HG03378 (cell line): ENCODE measurements around the gene HSBP1L1.
A peak's percentile ranks its signal among the peaks of the same experiment; 100 is the strongest.
"Not testable (repeated sequence)": the region's sequence is repeated elsewhere in the genome, so short reads cannot be mapped to it uniquely, and the experiment has no call there.

Experiments used
- ATAC-seq: cut with Tn5 transposase; IDR thresholded peaks from one replicate; pipeline ENCODE4 v1.9.1; 2021; ENCODE audit warnings: mild to moderate bottlenecking, moderate library complexity; ENCODE audit not compliant: unreplicated experiment

The HSBP1L1 gene

DNA sequence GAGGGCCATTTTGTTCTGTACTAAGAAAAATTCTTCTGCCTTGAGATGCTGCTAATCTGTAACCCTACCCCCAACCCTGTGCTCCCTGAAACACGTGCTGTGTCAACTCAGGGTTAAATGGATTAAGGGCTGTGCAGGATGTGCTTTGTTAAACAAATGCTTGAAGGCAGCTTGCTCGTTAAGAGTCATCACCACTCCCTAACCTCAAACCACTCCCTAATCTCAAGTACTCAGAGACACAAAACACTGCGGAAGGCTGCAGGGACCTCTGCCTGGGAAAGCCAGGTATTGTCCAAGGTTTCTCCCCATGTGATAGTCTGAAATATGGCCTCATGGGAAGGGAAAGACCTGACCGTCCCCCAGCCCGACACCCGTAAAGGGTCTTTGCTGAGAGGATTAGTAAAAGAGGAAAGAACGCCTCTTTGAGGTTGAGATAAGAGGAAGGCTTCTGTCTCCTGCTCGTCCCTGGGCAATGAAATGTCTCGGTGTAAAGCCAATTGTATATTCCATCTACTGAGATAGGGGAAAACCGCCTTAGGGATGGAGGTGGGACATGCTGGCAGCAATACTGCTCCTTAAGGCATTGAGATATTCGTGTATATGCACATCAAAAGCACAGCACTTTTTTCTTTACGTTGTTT lies 4.2 kb upstream of the HSBP1L1 start:
- ATAC-seq: not testable (repeated sequence)

DNA sequence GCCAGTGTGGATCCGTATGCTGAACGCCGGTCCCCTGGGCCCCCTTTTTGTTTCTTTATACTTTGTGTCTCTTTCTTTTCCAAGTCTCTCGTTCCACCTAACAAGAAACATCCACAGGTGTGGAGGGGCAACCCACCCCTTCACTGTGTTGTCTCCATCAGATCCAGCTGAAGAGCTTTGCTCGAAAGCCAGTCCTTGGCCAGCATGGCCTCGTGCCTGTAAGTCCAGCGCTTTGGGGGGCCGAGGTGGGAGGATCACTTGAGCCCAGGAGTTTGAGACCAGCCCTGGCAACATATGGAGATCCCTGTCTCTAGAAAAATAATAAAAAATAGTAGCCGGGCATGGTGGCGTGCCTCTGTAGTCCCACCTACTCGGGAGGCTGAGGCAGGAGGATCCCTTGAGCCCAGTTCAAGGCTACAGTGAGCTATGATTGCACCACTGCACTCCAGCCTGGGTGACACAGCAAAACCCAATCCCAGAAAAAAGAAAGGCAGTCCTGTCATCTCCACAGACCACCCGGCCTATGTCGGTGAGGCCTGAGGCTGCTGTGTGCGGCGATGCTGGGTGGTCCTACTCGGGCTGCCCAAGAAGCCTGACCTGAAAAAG lies 3.4 kb upstream of the HSBP1L1 start:
- ATAC-seq: no peak

DNA sequence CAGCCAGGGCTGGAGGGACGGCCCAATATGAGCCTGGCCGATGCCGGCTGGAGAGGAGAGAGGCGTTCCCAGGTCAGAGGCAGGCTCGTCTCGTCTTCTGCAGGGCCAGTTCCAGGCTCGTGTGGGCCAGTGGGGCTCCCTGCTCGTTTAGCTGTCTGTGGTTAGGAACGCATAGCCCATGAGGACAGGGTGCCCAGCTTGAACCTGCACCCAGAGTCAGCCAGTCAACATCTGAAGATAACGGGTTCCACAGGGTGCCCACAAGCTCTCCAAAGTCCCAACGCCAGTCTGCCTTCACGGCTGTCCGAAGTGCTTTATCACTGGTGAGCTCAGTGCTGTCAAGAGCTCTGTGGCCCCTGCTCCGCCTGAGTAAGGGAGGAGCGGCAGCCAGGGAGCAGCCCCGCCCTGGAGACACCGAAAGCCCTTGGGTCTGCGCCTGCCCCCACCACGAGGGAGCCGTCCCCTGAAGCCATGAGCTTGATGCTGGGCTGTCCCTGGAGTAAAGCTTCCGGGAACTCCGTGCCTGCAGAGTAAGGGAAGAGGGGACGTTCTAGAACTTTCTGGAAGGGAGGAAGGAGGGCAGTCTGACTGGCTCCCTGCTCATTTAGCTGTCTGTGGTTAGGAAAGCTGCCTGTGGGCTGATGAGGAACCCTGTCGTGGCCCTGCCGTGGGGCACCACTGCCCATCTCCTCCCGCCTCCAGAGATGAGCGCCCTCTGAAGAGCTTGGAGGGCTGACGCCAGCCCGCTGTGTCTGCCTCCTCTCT lies 2.7 kb upstream of the HSBP1L1 start:
- no peak for ATAC-seq

DNA sequence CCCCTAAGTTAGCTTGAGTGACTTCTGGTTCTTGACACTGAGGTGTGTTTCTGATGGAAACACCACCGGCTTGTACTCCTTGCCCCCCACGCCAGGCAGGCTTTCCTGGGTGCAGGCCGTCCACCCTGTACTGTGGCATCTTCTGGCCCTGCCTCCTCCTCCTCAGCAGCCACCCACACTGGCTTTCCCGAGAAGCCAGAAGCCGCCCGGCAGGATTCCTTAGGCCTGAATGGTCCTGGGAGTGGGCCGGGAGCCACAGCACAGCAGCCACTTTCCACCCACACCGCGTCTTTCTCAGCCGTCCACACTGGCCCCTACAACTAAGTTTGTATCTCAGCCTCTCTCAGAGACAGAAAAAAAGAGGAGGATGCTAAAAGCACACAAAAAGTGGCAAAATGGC lies 2.1 kb upstream of the HSBP1L1 start:
- ATAC-seq: no peak

DNA sequence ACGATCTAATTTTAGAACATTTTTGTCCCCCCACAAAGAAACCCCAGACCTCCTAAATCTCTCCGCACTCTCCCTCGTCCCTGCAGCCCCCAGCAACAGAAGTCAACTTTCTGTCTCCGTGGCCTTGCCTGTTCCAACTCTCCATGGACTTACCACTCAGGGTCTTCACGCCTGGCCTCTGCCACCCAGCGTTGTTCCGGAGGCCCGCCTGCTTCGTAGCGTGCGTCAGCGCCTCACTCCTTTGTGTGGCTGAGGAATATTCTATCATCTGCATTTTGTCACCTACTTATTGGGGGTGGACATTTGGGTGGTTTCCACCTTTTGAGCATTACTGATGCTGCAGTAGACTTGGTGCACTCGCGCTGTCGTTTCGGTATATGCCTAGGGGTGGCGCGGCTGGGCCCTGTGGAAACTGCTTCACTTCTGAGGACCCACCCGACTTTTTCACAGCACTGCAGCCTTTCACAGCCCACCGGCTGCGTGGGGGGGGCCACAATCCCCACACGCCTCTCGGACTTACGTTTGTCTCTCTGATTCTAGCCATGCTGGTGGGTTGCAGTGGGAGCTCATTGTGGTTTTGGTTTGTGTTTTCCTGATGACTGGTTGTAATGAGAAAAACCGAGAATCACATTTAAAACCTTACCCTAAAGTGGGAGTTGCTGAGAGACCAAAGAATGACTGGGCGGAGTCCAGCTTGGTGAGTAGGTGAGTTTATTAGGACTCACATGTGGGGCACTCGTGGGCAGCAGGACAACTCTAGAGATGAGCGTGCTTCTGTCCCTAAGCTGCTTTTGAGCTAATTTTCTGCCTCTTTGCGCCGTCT lies 1.4 kb upstream of the HSBP1L1 start:
- ATAC-seq: peak; percentile 61

DNA sequence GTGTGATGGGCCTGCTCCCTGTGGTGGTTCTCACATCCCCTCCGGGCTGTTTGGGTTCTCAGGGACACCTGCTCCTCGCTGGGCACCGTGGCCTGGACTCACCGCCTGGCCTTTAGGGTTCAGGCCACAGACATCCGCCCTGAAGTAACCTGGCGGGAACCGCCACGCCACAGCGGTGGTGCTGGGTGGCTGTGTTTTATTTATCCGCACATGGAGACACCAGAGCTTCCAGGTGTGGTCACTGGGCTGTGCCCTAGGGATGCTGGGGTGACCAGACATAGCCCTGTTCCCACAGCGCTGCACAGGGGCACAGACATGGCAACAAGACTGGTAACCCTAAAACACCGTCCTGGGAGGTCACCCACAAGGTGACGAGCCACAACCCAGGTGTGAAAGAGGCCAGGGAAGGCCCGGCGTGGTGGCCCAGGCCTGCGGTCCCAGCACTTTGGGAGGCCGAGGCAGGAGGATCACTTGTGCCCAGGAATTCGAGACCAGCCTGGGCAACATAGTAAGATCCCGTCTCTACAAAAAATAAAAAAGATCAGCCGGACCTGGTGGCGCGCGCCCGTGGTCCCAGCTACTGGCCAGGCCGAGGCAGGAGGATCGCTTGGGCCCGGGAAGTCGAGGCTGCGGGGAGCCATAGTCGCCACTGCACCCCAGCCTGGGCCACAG lies 649 bp upstream of the HSBP1L1 start:
- ATAC-seq: no peak

DNA sequence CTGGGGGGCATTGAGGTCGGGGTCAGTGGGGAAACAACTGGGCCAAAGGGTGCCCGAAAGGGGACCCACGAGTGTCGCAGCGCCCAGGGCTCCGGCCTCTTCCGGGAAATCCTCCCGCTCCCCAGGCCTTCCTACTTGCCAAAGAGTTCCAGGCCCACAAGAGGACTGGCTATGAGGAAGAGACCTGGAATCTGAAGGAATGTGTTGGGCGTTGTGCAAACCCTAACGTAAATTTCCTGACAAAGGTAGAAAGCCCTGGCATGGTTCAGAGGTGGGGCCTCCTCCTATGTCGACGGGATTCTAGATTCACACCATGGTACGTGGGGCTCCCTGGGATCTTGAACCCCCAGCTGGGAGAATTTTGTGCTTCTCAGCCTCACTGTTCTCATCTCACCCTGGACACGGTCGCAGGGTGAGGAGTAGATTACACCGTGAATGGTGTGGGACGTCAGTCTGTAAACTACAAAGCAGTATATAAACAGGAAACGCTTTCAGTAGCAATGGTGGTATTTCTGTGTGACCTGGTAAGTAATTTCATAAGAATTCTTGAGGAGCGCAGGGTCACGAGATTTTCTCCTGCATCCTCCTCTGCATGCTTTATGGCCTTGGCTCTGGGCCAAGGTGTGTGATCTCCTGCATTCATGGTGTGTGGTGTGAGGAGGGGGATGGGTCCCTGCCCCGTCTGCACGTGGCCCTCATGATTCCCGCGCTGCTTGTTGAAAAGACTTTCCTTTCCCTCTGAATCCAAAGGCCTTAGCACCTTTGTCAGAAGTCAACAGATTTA lies 868 bp downstream of the HSBP1L1 start:
- no peak for ATAC-seq

DNA sequence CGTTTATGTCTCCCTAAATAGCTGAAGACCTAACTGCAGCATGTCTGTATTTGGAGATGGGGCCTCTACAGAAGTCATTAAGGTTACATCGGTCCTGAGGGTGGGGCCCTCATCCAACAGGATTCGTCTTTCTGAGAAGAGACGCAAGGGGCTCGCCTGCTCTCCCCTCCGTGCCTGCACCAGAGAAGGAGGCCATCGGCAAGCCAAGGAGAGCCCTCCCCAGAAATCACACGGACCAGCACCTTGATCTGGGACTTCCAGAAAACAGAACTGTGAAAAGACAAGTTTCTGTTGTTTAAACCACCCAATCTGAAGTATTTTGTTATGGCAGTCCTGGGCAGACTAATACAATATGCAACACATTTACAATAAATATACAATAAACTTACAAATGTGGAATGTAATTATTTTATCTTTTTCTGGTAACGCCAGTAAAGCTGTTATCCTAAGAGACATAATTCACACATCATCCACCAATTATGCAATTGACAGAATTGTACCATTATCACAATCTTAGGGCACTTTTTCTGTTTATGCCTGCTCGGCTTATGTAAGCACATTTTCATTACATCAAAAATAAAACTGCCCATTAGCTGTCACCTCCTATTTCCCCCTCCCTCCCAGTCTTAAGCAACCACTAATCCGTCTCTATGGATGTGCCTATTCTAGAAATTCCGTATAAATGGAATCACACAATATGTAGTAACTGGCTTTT lies 6.1 kb downstream of the HSBP1L1 start:
- ATAC-seq: no peak

DNA sequence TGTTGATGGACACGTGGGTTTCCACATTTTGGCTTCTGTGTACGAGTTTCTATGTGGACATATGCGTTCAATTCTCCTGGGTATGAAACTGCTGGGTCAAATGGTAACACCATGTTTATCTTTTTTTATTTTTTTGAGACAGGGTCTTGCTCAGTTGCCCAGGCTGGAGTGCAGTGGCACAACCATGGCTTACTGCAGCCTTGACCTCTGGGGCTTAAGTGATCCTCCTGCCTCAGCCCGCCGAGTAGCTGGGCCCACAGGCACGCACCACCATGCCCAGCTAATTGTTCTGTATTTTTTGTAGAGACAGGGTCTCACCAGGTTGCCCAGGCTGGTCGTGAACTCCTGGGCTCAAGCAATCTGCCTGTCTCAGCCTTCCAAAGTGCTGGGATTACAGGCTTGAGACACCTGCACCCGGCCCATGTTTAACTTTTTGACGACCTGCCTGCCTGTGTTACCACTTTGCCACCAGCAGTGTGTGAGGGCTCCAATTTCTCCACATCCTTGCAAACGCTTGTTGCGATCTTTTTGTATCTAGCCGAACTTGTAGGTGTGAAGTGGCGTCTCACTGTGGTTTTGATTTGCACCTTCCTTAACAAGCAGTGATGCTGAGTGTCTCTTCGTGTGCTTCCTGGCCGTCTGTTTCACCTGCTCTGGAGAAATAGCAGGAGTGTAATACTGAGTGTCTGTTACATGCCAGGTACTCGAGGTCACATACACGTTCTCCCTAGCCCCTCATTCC lies 6.9 kb downstream of the HSBP1L1 start:
- no peak for ATAC-seq

DNA sequence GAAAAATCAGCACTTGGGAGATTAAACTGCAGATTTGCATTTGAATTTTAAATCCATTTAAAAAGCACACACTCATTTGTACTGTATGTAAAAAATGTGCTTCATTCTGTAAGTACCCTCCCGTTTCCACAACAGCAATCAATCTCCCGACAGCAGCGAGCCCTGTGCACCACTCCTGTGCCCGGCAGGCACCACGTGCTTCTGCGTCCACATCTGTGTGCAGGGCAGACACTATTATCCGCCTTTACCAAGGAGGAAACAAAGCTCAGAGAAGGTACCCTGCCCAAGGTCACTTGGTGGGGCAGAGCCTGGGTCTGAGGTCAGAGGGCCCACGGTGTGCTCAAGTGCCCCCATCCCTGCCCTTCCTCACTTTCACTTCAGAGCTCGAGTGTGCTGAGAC lies 7.5 kb downstream of the HSBP1L1 start:
- ATAC-seq: no peak

DNA sequence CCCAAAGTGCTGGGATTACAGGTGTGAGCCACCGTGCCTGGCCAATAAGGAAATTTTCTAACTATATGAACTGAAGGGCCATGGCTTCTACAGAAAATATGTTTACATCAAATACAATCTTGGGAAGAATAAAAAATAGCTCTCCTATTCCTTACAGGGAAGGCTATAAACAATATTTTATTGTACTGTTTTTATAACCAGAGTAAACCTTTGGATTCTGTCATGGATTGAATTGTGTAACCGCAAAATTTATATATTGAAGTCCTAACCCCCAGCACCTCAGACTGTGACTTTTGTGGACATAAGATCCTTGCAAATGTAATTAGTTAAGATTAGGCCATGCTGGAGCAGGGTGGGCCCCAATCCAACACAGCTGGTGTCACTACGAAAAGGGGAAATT lies 8.3 kb downstream of the HSBP1L1 start:
- ATAC-seq: no peak

DNA sequence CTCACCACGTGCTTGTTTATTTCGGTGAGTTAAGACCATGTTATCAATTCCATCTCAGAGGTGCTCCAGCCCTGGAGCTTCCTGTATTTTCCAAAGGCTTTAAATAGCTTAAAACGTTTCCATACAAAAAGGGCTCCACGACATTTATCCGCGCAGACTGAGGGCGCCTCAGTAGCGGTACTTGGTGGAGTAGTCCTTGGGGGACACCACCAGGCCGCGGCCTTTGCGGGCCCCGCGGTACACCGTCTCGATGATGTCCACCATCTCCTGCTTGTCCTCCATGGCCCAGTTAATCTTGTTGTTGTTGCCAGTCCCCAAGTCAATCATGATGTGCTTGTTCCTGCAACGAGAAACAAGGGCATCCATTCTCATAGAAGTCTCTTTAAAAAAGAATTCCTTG lies 9.1 kb downstream of the HSBP1L1 start:
- ATAC-seq: no peak

DNA sequence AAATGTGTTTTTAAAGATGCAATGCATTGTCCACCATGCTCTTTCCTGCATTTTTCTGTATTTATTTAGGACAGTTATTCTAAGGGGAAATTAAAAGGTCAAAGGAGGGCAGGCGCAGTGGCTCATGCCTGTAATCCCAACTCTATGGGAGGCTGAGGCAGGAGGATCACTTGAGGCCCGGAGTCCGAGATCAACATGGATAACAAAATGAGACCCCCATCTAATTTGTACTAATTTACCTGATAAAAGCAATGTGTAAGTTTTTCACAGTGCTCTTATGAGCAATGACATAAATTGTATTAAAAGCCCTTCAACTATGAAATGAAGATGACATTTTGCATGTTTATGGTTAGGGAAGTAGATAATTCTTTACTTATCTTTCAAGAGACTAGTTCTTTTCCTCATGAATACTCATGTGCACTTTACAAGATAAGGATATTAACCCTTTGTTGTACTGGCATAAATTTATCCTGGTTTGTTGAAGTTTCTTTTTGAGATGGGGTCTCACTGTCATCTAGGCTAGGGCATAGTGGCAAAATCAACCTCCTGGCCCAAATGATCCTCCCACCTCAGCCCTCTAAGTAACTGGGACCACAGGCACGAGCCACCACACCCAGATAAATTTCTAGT lies 9.7 kb downstream of the HSBP1L1 start:
- no peak for ATAC-seq

DNA sequence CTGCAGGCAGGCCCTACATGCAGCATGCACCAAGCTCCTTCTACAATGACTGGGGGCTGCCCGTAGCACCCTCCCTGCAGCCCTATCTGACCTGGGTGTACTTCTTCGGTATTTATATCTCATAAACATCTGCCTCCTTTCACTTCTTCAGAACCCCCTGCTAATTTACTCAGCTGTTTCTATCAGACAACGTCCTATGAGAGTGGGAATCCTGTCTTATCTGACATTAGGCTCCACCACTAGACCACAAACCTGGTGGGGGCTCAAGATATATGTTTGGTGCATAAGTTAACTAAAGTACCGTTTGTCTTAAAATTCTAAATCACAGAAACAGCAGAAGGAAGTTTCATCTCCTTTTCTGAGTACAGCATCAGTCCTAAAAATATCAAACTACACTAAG lies 10.6 kb downstream of the HSBP1L1 start:
- ATAC-seq: no peak

DNA sequence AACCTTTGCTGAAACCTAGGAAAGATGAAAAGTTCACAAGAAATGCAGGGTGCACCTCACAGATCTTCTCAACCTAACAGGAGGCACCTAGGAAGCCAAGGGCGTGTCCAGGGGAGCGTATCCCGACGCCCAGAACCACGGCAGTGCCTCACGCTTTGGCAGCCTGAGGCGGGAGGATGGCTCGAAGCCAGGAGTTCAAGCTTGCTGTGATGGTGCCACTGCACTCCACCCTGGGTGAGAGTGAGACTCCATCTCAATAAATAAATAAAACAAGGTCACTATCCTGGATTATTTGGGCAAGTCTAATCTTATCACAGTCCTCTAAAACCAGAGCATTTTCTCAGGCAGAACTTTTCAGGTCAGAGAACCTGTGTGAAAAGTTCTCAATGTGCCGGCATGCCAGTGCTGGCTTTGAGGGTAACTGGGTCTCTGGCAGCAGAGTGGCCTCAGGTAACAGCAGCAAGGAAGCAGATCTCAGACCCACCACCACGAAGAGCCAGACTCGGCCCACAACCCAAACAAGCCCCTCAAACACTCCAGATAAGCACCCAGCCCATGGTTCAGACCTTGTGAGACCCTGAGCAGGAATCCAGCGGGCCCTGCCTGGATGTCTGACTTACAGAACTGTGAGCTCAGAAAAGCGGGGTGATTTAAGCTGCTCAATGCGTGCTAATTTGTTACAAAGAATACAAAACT lies 11.7 kb downstream of the HSBP1L1 start:
- no peak for ATAC-seq

DNA sequence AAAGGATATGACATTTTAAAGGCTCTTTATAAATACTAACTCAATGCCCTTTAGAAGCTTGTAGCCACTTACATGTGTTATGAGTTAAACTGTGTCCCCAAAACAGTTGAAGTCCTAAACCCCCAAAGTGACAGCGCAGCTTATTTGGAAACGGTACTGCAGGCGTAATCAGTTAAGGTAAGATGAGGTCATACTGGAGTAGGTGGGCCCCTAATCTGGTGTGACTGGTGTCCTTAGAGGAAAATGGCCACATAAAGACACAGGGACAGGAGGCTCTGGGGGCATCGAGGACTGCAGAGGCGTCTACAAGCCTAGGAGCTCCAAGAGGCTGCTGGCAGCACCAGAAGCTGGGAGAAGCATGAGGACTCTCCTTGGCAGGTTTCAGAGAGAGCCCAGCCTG lies 15.4 kb downstream of the HSBP1L1 start:
- no peak for ATAC-seq

DNA sequence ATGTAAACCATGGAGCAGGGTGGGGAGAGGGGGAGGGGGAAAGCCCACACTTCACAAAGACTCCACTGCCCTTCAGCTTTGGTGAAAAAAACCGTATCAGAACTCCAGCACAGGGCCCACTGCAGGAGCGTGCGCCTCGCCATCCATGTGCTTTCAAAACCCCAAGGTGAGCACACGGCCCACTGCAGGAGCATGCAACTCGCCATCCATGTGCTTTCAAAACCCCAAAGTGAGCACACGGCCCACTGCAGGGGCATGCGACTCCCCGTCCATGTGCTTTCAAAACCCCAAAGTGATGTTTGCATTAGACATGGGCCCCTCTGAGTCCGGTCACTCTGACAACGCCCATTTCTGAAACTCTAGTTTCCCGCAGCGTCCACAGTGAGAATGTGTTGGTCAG lies 16.1 kb downstream of the HSBP1L1 start:
- ATAC-seq: no peak

DNA sequence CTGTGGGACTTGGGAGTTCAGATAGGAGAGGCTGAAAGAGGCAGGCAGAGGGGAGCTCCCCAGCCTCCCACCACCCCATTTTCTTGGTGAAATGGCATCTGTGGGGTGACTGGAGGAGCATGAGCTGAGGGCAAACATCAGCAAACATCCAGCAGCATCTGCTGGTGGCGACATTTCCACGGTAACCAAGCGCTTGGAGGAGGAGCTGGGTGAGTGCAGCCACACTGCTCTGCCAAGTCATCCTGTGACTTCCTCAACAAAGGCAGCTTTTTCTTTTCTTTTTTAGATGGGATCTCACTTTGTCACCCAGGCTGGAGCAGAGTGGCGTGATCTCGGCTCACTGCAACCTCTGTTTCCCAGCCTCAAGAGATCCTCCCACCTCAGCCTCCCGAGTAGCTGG lies 18.3 kb downstream of the HSBP1L1 start:
- ATAC-seq: no peak
